IMR-90 (cell line): ENCODE results near the gene LIPK. TPM values are rescaled to one million over a fixed set of nuclear protein-coding genes. Genes with fewer than 3 reads are reported as not detected.

Experiments used
- ATAC-seq: fragments of 200-7000 bp; cut with Tn5 transposase; 2 replicates; pipeline ENCODE4 v1.9.1; 2020; ENCODE audit warnings: low read depth, mild to moderate bottlenecking, moderate library complexity
- BruUV-seq: library from RNA; stranded (reverse); fragments of 400-500 nt; replicated peaks from 2 replicates; lab custom pipeline; 2021; lab: Mats Ljungman, UMichigan
- CTCF ChIA-PET: fragments of 300-600 bp; formaldehyde crosslinking; extraction: SDS; loops from one replicate; lab custom pipeline; 2021; ENCODE audit warnings: antibody characterized with exemption; lab: Yijun Ruan, JAX
- POLR2A ChIA-PET: fragments of 300-600 bp; sonication (Branson Sonifier 250); formaldehyde crosslinking; loops from one replicate; lab custom pipeline; 2022; ENCODE audit warnings: antibody characterized with exemption; ENCODE audit not compliant: unreplicated experiment; lab: Charles Lee
- DNase-seq: peaks from one replicate; pipeline ENCODE4 v3.0.0; 2013
- H2AFZ ChIP-seq: replicated peaks from 2 replicates; pipeline ENCODE3; 2013; ENCODE audit warnings: low read length, mild to moderate bottlenecking; ENCODE audit not compliant: poor library complexity
- H2AK5ac ChIP-seq: 2 replicates; pipeline ENCODE4 v1.6.1; 2013; ENCODE audit warnings: low read depth, low read length, inconsistent platforms
- H2AK9ac ChIP-seq: replicated peaks from 2 replicates; pipeline ENCODE3; 2013; ENCODE audit warnings: mild to moderate bottlenecking, low read depth, low read length, moderate library complexity; ENCODE audit not compliant: poor library complexity
- H2BK120ac ChIP-seq: 2 replicates; pipeline ENCODE4 v1.6.1; 2013; ENCODE audit warnings: low read depth, low read length, inconsistent platforms
- H2BK15ac ChIP-seq: 3 replicates; pipeline ENCODE4 v1.6.1; 2013; ENCODE audit warnings: low read depth, low read length, inconsistent platforms
- H2BK20ac ChIP-seq: 2 replicates; pipeline ENCODE4 v1.6.1; 2013; ENCODE audit warnings: low read depth, mild to moderate bottlenecking, inconsistent platforms, low read length, moderate library complexity
- H2BK5ac ChIP-seq: 2 replicates; pipeline ENCODE4 v1.6.1; 2013; ENCODE audit warnings: mild to moderate bottlenecking, low read depth, low read length, inconsistent platforms; ENCODE audit not compliant: poor library complexity, severe bottlenecking
- H3K14ac ChIP-seq: replicated peaks from 2 replicates; pipeline ENCODE4 v1.6.1; 2013; ENCODE audit warnings: low read depth, low read length, inconsistent platforms
- H3K18ac ChIP-seq: 2 replicates; pipeline ENCODE4 v1.6.1; 2013; ENCODE audit warnings: low read depth, low read length, control low read depth
- H3K23ac ChIP-seq: 2 replicates; pipeline ENCODE4 v1.6.1; 2013; ENCODE audit warnings: low read depth, low read length, inconsistent platforms
- H3K27ac ChIP-seq: 2 replicates; pipeline ENCODE4 v1.5.1; 2013; ENCODE audit warnings: mild to moderate bottlenecking, control low read depth, low read length; ENCODE audit not compliant: insufficient read depth
- H3K27me3 ChIP-seq: 2 replicates; pipeline ENCODE4 v1.6.1; 2013; ENCODE audit warnings: low read length; ENCODE audit not compliant: control insufficient read depth, insufficient read depth
- H3K36me3 ChIP-seq: 2 replicates; pipeline ENCODE4 v1.6.1; 2013; ENCODE audit warnings: low read length, mixed read lengths; ENCODE audit not compliant: control insufficient read depth, insufficient read depth
- H3K4ac ChIP-seq: 2 replicates; pipeline ENCODE4 v1.6.1; 2013; ENCODE audit warnings: low read depth, low read length, inconsistent platforms
- H3K4me1 ChIP-seq: 2 replicates; pipeline ENCODE4 v1.6.1; 2013; ENCODE audit warnings: low read length, mixed read lengths; ENCODE audit not compliant: control insufficient read depth, insufficient read depth
- H3K4me2 ChIP-seq: 2 replicates; pipeline ENCODE4 v1.6.1; 2013; ENCODE audit warnings: low read depth, mild to moderate bottlenecking, control low read depth, low read length, moderate library complexity
- H3K4me3 ChIP-seq: 2 replicates; pipeline ENCODE4 v1.5.1; 2013; ENCODE audit warnings: low read depth, mild to moderate bottlenecking, control low read depth, low read length, moderate library complexity; ENCODE audit not compliant: insufficient read depth
- H3K56ac ChIP-seq: 2 replicates; pipeline ENCODE4 v1.6.1; 2013; ENCODE audit warnings: low read length, inconsistent platforms; ENCODE audit not compliant: insufficient read depth; ENCODE audit errors: extremely low read depth
- H3K79me1 ChIP-seq, 2 experiments: 2 replicates each; pipeline ENCODE4 v1.6.1; 2013; ENCODE audit warnings: low read length in 2 of 2, inconsistent platforms in 1 of 2, low read depth in 1 of 2
- H3K9ac ChIP-seq: 2 replicates; pipeline ENCODE4 v1.6.1; 2013; ENCODE audit warnings: low read depth, low read length, control low read depth
- H3K9me1 ChIP-seq: 2 replicates; pipeline ENCODE4 v1.6.1; 2013; ENCODE audit warnings: low read length, inconsistent platforms; ENCODE audit not compliant: insufficient read depth
- H3K9me3 ChIP-seq: 2 replicates; pipeline ENCODE4 v1.6.1; 2013; ENCODE audit warnings: low read length; ENCODE audit not compliant: control insufficient read depth, insufficient read depth
- H4K20me1 ChIP-seq: 2 replicates; pipeline ENCODE4 v1.6.1; 2013; ENCODE audit warnings: low read length, inconsistent platforms; ENCODE audit not compliant: insufficient read depth
- H4K5ac ChIP-seq: 2 replicates; pipeline ENCODE4 v1.6.1; 2013; ENCODE audit warnings: mild to moderate bottlenecking, low read depth, low read length, control low read depth
- H4K8ac ChIP-seq, 2 experiments: 2 replicates each; pipeline ENCODE4 v1.6.1; 2013; ENCODE audit warnings: low read depth in 2 of 2, low read length in 2 of 2, control low read depth in 1 of 2, inconsistent platforms in 1 of 2
- H4K91ac ChIP-seq: 2 replicates; pipeline ENCODE4 v1.6.1; 2013; ENCODE audit warnings: low read depth, low read length, inconsistent platforms; ENCODE audit not compliant: insufficient read depth
- CEBPB ChIP-seq: IDR thresholded peaks from 2 replicates; pipeline ENCODE4 v1.6.1; 2012; ENCODE audit warnings: low read depth, low read length, improper control_type of control experiment
- CHD1 ChIP-seq: IDR thresholded peaks from 2 replicates; pipeline ENCODE4 v1.6.1; 2012; ENCODE audit warnings: low read depth, low read length, improper control_type of control experiment
- FOS ChIP-seq: fragments of 150-350 bp; IDR thresholded peaks from 2 replicates; pipeline ENCODE4 v1.6.1; 2016; ENCODE audit warnings: low read depth, low read length
- MAZ ChIP-seq: IDR thresholded peaks from 2 replicates; pipeline ENCODE4 v1.6.1; 2012; ENCODE audit warnings: low read depth, mild to moderate bottlenecking, low read length, improper control_type of control experiment, moderate library complexity, borderline replicate concordance
- MXI1 ChIP-seq: IDR thresholded peaks from 2 replicates; pipeline ENCODE4 v1.6.1; 2012; ENCODE audit warnings: low read depth, mild to moderate bottlenecking, low read length, moderate library complexity, borderline replicate concordance
- NFE2L2 ChIP-seq: fragments of 150-350 bp; IDR thresholded peaks from 2 replicates; pipeline ENCODE4 v1.6.1; 2016; ENCODE audit warnings: low read depth, mild to moderate bottlenecking, low read length
- POLR2A ChIP-seq: IDR thresholded peaks from 2 replicates; pipeline ENCODE4 v1.6.1; 2012; ENCODE audit warnings: mild to moderate bottlenecking, low read depth, low read length
- RAD21 ChIP-seq: IDR thresholded peaks from 2 replicates; pipeline ENCODE4 v1.6.1; 2012; ENCODE audit warnings: low read length, improper control_type of control experiment
- RFX5 ChIP-seq: IDR thresholded peaks from 2 replicates; pipeline ENCODE4 v1.8.0; 2012; ENCODE audit warnings: low read depth, mild to moderate bottlenecking, low read length, moderate library complexity
- WGBS, 2 experiments: methylation state at CpG; one replicate each; pipeline versions ENCODE4 v1.1.5 to v1.1.7; 2013; ENCODE audit warnings: missing lambda C conversion rate in 2 of 2; ENCODE audit not compliant: insufficient read length in 1 of 2; ENCODE audit errors: extremely low coverage in 2 of 2; 5-methylcytosine and 5-hydroxymethylcytosine counted together
- dilution Hi-C: fragments of 300-500 bp; cut with HindIII; formaldehyde crosslinking; loops from one replicate; pipeline ENCODE4 v1.14.3; 2018; ENCODE audit warnings: low sequenced_read_pairs; ENCODE audit not compliant: unreplicated experiment
- in situ Hi-C: fragments of 300-500 bp; cut with MboI; formaldehyde crosslinking; loops from 3 replicates; pipeline ENCODE4 v1.14.3; 2019; ENCODE audit warnings: low sequenced_read_pairs, inconsistent platforms, mixed read lengths
- intact Hi-C: fragments of 100-400 bp; cut with micrococcal nuclease; formaldehyde crosslinking; loops from 2 replicates; pipeline ENCODE4 v1.10.0; 2022
- polyA plus RNA-seq, 3 experiments: library from polyadenylated mRNA; depleted of rRNA; stranded (reverse); fragments of >200 nt; gene quantifications; 2 replicates each; pipeline ENCODE4 v1.2.3, GENCODE V29; 2012; ENCODE audit warnings: low replicate concordance in 1 of 3
- total RNA-seq: library from RNA; depleted of rRNA; stranded (reverse); fragments of >200 nt; gene quantifications from 2 replicates; pipeline ENCODE4 v1.2.3, GENCODE V29; 2012
- TF ChIP-seq, protein P1 (sequence below): conservative IDR thresholded peaks from 2 replicates; pipeline ENCODE4 v1.5.1; 2012; ENCODE audit warnings: mild to moderate bottlenecking, low read depth, low read length, improper control_type of control experiment

LIPK gene
- total and polyA plus RNA-seq, 2 of the 4 experiments (the other 2 are of a cell fraction) = not detected

DNA sequence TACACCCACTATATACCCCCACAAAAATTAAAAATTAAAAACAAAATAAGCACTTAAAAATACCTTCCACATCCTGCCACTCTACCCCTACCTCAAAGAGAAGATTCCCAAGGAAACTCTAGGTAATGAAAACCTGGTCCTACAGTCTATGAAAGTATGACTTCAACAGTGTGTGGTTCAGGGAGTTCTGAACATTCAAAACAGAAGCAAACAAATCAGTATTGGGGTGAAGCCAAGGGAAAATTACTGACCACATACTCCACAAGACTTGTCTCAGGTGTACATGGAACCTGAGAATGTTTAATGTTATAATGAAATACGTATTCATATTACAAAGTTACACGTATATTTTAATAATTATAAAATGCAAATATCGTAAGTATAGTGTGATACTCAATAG is 76.2 kb downstream of the LIPK start:
- ATAC-seq (no peak), DNase-seq (no peak)
- WGBS, 2 experiments = no CpG with 5 or more reads among the region's 3 CpGs
- no peak overlapping the region for H2BK5ac ChIP-seq
- H2BK15ac ChIP-seq = no peak overlapping the region
- no peak overlapping the region for H3K56ac ChIP-seq
- no peak overlapping the region for H4K8ac ChIP-seq
- ChIA-PET POLR2A (no interaction called here), CTCF (no interaction called here)
- H3K9ac ChIP-seq = no peak overlapping the region
- H3K79me1 ChIP-seq = no peaks in the 10 kb centered on the region
- no TSS peak for BruUV-seq
- in situ Hi-C loops = no loop called here
- no peak overlapping the region for H3K4me2 ChIP-seq
- H2BK20ac ChIP-seq = no peak overlapping the region
- TF ChIP-seq MXI1 (no peak), CEBPB (no peak), RFX5 (no peak), MAZ (no peak), RAD21 (no peak), NFE2L2 (no peak), POLR2A (no peak), CHD1 (no peak), FOS (no peak)
- TF ChIP-seq, protein P1, sequence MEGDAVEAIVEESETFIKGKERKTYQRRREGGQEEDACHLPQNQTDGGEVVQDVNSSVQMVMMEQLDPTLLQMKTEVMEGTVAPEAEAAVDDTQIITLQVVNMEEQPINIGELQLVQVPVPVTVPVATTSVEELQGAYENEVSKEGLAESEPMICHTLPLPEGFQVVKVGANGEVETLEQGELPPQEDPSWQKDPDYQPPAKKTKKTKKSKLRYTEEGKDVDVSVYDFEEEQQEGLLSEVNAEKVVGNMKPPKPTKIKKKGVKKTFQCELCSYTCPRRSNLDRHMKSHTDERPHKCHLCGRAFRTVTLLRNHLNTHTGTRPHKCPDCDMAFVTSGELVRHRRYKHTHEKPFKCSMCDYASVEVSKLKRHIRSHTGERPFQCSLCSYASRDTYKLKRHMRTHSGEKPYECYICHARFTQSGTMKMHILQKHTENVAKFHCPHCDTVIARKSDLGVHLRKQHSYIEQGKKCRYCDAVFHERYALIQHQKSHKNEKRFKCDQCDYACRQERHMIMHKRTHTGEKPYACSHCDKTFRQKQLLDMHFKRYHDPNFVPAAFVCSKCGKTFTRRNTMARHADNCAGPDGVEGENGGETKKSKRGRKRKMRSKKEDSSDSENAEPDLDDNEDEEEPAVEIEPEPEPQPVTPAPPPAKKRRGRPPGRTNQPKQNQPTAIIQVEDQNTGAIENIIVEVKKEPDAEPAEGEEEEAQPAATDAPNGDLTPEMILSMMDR = no peak
- no peaks in the 10 kb centered on the region for H3K9me1 ChIP-seq
- dilution Hi-C loops = no loop called here
- H3K4ac ChIP-seq = no peak overlapping the region
- H3K27me3 ChIP-seq = peaks cover 3% of the 10 kb centered on the region; the same call in 1 of the 2 replicates
- no peaks in the 10 kb centered on the region for H4K20me1 ChIP-seq
- no peak overlapping the region for H3K18ac ChIP-seq
- no peak overlapping the region for H2BK120ac ChIP-seq
- no peak overlapping the region for H4K91ac ChIP-seq
- H3K4me1 ChIP-seq = no peaks in the 10 kb centered on the region
- no peaks in the 10 kb centered on the region for H3K36me3 ChIP-seq
- no peak overlapping the region for H2AK5ac ChIP-seq
- no peak overlapping the region for H3K14ac ChIP-seq
- no peaks in the 10 kb centered on the region for H3K9me3 ChIP-seq
- no peak overlapping the region for H4K5ac ChIP-seq
- no peak overlapping the region for H3K27ac ChIP-seq
- no peak overlapping the region for H2AFZ ChIP-seq
- H3K4me3 ChIP-seq = no peak overlapping the region
- no peak overlapping the region for H2AK9ac ChIP-seq
- no peak overlapping the region for H3K23ac ChIP-seq
- intact Hi-C loops = loop anchor here (5.0 kb wide), 1 partner anchor 75 kb away; the partner anchor contains the start of gene LIPK
